ENCODE data around the gene MNT.
A peak's percentile ranks its signal among the peaks of the same experiment; 100 is the strongest.

The MNT gene

GRCh38 chr17:2361010-2361760 is 39.7 kb downstream of the MNT start:
- peaks cover 7% of the 10 kb centered on the region; the same call in 1 of the 2 replicates for H3K4me1 ChIP-seq (ENCODE audit: insufficient read depth, low read length)
- H3K9me3 ChIP-seq (ENCODE audit: control insufficient read depth, insufficient read depth, low read length) = no peaks in the 10 kb centered on the region
- H3K9ac ChIP-seq (ENCODE audit: low read depth, low read length) = no peak overlapping the region
- H3K36me3 ChIP-seq (ENCODE audit: insufficient read depth, low read length) = no peaks in the 10 kb centered on the region

GRCh38 chr17:2357931-2358434 is 42.9 kb downstream of the MNT start:
- H3K9ac ChIP-seq (ENCODE audit: low read depth, low read length) = no peak overlapping the region
- peaks cover 7% of the 10 kb centered on the region; the same call in 1 of the 2 replicates for H3K4me1 ChIP-seq (ENCODE audit: insufficient read depth, low read length)
- no peaks in the 10 kb centered on the region for H3K36me3 ChIP-seq (ENCODE audit: insufficient read depth, low read length)
- H3K9me3 ChIP-seq (ENCODE audit: control insufficient read depth, insufficient read depth, low read length) = no peaks in the 10 kb centered on the region

DNA sequence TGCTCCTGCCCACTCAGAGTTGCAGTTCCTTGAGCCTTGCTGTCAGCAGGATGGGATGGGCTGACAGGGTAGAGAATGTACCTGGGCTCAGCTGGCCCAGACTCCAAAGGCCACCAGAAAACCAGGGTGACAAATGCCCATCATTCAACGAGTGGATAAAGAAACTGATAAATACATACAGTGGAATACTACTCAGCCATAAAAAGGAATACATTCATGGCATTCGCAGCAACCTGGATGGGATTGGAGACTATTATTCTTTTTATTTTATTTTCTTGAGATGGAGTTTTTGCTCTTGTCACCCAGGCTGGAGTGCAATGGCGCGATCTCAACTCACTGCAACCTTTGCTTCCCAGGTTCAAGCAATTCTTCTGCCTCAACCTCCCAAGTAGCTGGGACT is 43.6 kb downstream of the MNT start:
- no peaks in the 10 kb centered on the region for H3K9me3 ChIP-seq (ENCODE audit: control insufficient read depth, insufficient read depth, low read length)
- no peak overlapping the region for H3K9ac ChIP-seq (ENCODE audit: low read depth, low read length)
- no peaks in the 10 kb centered on the region for H3K36me3 ChIP-seq (ENCODE audit: insufficient read depth, low read length)
- H3K4me1 ChIP-seq (ENCODE audit: insufficient read depth, low read length) = peaks cover 7% of the 10 kb centered on the region; the same call in 1 of the 2 replicates

GRCh38 chr17:2354311-2354710 is 46.5 kb downstream of the MNT start:
- H3K4me1 ChIP-seq (ENCODE audit: insufficient read depth, low read length) = peaks cover 3% of the 10 kb centered on the region; the same call in 1 of the 2 replicates
- H3K9ac ChIP-seq (ENCODE audit: low read depth, low read length) = no peak overlapping the region
- H3K9me3 ChIP-seq (ENCODE audit: control insufficient read depth, insufficient read depth, low read length) = no peaks in the 10 kb centered on the region
- no peaks in the 10 kb centered on the region for H3K36me3 ChIP-seq (ENCODE audit: insufficient read depth, low read length)

GRCh38 chr17:2351269-2351668 is 49.6 kb downstream of the MNT start:
- peaks cover 11% of the 10 kb centered on the region; the same call in 1 of the 2 replicates for H3K4me1 ChIP-seq (ENCODE audit: insufficient read depth, low read length)
- no peak overlapping the region for H3K9ac ChIP-seq (ENCODE audit: low read depth, low read length)
- no peaks in the 10 kb centered on the region for H3K9me3 ChIP-seq (ENCODE audit: control insufficient read depth, insufficient read depth, low read length)
- H3K36me3 ChIP-seq (ENCODE audit: insufficient read depth, low read length) = no peaks in the 10 kb centered on the region

DNA sequence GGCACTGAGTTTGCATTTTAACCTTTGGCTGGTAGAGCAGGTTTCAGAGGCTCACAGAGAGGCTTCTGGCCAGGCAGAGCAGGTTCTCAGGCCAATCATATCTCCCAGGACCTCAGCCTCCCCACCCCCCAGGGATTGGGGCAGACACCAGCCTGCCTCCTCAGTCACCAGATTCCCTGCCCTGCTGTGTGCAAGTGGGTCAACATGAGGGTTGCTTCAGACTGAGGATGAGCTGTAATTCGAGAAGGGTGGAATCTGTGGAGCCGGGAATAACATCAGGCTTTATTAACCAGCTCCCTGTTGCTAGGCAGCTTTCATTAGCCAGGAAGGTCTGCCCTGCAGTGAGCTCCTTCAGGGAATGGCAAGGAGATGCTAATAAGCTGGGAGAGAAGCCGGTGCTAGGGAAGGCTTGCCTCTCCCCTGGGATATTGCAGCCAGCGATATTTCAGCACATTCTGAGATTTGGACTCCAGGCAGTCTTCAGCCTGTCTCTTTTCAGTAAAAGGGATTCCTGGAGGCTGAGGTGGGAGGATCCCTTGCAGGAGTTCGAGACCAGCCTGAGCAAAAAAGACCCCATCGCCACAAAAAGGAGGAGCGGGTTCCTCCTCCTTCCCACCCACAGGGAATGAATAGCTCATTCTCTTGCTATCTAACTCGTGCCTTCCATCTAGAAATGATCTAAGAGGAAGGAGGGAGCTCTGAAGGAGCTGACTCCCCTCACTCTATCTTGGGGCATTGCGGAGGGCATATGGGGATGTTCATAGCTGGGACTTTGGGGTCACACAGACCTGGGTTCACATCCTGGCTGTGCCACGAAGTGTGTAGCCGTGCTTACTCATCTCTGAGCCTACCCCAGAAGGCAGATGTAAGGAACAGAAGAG is 52.8 kb downstream of the MNT start:
- H3K9ac ChIP-seq (ENCODE audit: low read depth, low read length) = peak overlapping the region; percentile 23

DNA sequence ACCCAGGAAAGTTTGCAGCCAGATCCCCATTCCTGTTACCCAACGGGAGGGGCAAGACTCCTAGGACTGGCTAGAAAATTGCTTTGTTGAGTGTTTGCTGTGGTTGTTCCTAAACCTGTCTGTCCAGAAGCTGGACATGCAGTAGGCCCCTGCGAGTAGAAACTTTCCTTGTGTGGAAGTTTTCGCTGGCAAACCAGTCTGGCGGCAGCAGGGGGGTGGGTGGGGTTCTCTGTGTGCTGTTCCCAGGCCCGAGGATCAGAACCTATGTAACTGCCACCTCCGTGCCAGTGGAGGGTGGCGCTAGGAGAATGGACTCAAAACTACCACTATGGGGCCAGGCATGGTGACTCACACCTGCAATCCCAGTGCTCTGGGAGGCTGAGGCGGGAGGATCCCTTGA is 54.4 kb downstream of the MNT start:
- H3K4me1 ChIP-seq (ENCODE audit: insufficient read depth, low read length) = peaks cover 11% of the 10 kb centered on the region; the same call in 1 of the 2 replicates
- no peak overlapping the region for H3K9ac ChIP-seq (ENCODE audit: low read depth, low read length)
- H3K9me3 ChIP-seq (ENCODE audit: control insufficient read depth, insufficient read depth, low read length) = no peaks in the 10 kb centered on the region
- no peaks in the 10 kb centered on the region for H3K36me3 ChIP-seq (ENCODE audit: insufficient read depth, low read length)

More for the DNA sequence above, 52.8 kb downstream of the MNT start:
- Histone ChIP-seq H3K36me3 (ENCODE audit: insufficient read depth, low read length) (no peaks in the 10 kb centered on the region), H3K4me1 (ENCODE audit: insufficient read depth, low read length) (peaks cover 11% of the 10 kb centered on the region; the same call in 1 of the 2 replicates), H3K9me3 (ENCODE audit: control insufficient read depth, insufficient read depth, low read length) (no peaks in the 10 kb centered on the region)

DNA sequence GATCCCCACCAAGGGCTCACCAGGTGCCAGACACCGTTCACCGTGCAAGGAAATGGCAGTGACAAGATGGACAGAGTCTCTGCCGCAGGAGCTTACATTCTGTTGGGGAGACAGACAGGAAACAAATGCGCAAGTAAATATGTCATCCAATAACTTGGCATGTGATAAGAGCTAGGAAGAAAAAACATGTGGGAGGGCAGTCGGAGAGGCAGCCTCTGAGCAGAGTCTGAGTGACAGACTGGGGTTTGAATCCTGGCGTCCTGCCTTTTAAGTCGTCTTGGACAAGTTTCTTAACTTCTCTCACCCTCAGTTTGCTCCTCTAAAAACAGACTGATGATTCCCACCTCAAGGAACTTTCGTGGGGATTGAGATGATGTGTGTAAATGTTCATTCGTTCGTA is 56.3 kb downstream of the MNT start:
- no peak overlapping the region for H3K9ac ChIP-seq (ENCODE audit: low read depth, low read length)
- H3K4me1 ChIP-seq (ENCODE audit: insufficient read depth, low read length) = peaks cover 11% of the 10 kb centered on the region; the same call in 1 of the 2 replicates
- no peaks in the 10 kb centered on the region for H3K36me3 ChIP-seq (ENCODE audit: insufficient read depth, low read length)
- no peaks in the 10 kb centered on the region for H3K9me3 ChIP-seq (ENCODE audit: control insufficient read depth, insufficient read depth, low read length)

GRCh38 chr17:2343421-2343820 is 57.4 kb downstream of the MNT start:
- H3K36me3 ChIP-seq (ENCODE audit: insufficient read depth, low read length) = no peaks in the 10 kb centered on the region
- H3K9me3 ChIP-seq (ENCODE audit: control insufficient read depth, insufficient read depth, low read length) = no peaks in the 10 kb centered on the region
- peaks cover 8% of the 10 kb centered on the region; the same call in 1 of the 2 replicates for H3K4me1 ChIP-seq (ENCODE audit: insufficient read depth, low read length)
- no peak overlapping the region for H3K9ac ChIP-seq (ENCODE audit: low read depth, low read length)

GRCh38 chr17:2338315-2338657 is 62.6 kb downstream of the MNT start:
- H3K9ac ChIP-seq (ENCODE audit: low read depth, low read length) = peak overlapping the region; percentile 78; the same call in 1 of the 2 replicates
- H3K4me1 ChIP-seq (ENCODE audit: insufficient read depth, low read length) = peaks cover 6% of the 10 kb centered on the region
- no peaks in the 10 kb centered on the region for H3K9me3 ChIP-seq (ENCODE audit: control insufficient read depth, insufficient read depth, low read length)
- H3K36me3 ChIP-seq (ENCODE audit: insufficient read depth, low read length) = peaks cover 20% of the 10 kb centered on the region

GRCh38 chr17:2337544-2338314 is 63.1 kb downstream of the MNT start:
- peak overlapping the region; percentile 78 for H3K9ac ChIP-seq (ENCODE audit: low read depth, low read length)
- no peaks in the 10 kb centered on the region for H3K9me3 ChIP-seq (ENCODE audit: control insufficient read depth, insufficient read depth, low read length)
- peaks cover 6% of the 10 kb centered on the region for H3K4me1 ChIP-seq (ENCODE audit: insufficient read depth, low read length)
- peaks cover 26% of the 10 kb centered on the region for H3K36me3 ChIP-seq (ENCODE audit: insufficient read depth, low read length)

DNA sequence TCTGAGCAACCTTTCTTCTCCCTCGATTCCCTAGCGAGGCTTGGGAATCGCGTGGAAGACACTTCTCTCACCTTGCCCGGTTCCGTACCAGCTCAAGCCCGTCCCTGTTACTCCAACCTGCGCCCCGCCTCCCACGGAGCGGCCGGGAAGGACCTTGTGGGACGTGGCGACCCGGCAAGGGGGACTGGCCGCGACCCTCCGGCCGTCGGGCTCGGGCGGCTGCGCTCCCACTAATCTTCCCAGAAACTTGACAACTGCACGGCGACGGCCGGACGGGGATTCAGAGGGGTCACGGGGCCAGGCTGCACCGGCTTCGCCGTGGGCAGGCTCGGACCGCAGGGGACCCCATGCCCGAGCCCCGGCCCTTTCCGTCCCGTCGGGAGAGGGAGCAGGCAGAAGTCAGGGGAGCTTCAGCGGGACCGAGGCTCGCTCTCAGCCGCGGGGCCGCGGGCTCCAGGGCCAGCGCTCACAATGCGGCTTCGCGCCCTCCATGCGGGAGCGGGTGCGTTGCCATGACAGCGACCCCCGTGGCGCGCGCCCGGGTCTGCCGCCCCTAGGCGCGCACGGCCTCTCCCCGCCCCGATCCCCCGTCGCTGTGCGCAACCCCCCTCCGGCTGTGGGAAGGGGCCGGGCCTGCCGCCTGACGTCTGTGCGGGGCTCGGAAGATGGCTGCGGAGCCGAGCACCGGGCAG is 63.9 kb downstream of the MNT start, which contains the start of gene SGSM2:
SGSM2 (plus strand) TSS at position 650 of the 692 bp plus-strand sequence. CDS start 188 bp downstream, outside the sequence.
- Histone ChIP-seq H3K36me3 (ENCODE audit: insufficient read depth, low read length) (peaks cover 31% of the 10 kb centered on the region), H3K4me1 (ENCODE audit: insufficient read depth, low read length) (peaks cover 6% of the 10 kb centered on the region), H3K9me3 (ENCODE audit: control insufficient read depth, insufficient read depth, low read length) (no peaks in the 10 kb centered on the region), H3K9ac (ENCODE audit: low read depth, low read length) (peak within 1 kb of the TSS; percentile 80)

GRCh38 chr17:2336215-2336851 is 64.5 kb downstream of the MNT start, which contains the start of gene TSR1:
Gene TSR1, minus strand, starts transcription at chr17:2336457. Its CDS starts 30 bp downstream, at chr17:2336427.
- Histone ChIP-seq H3K9ac (ENCODE audit: low read depth, low read length) (peak within 1 kb of the TSS; percentile 80), H3K4me1 (ENCODE audit: insufficient read depth, low read length) (peaks cover 6% of the 10 kb centered on the region), H3K36me3 (ENCODE audit: insufficient read depth, low read length) (peaks cover 37% of the 10 kb centered on the region), H3K9me3 (ENCODE audit: control insufficient read depth, insufficient read depth, low read length) (no peaks in the 10 kb centered on the region)
